HG03354 (cell line): ENCODE data around the gene GRIK5.

Experiments
- ATAC-seq: cut with Tn5 transposase; IDR thresholded peaks from one replicate; pipeline ENCODE4 v1.9.1; 2021; ENCODE audit warnings: mild to moderate bottlenecking; ENCODE audit not compliant: unreplicated experiment, poor library complexity, severe bottlenecking

The GRIK5 gene

DNA sequence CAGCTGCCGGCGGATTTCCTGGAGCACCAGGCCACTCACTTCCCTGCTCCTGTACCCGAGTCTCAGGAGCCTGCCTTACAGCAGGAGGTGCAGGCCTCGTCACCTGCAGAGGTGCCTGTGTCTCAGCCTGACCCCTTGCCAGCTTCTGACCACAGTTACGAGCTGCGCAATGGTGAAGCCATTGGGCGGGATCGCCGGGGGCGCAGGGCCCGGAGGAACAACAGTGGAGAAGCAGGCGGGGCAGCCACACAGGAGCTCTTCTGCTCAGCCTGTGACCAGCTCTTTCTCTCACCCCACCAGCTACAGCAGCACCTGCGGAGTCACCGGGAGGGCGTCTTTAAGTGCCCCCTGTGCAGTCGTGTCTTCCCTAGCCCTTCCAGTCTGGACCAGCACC is 9.3 kb upstream of the GRIK5 start:
- ATAC-seq: no peak

DNA sequence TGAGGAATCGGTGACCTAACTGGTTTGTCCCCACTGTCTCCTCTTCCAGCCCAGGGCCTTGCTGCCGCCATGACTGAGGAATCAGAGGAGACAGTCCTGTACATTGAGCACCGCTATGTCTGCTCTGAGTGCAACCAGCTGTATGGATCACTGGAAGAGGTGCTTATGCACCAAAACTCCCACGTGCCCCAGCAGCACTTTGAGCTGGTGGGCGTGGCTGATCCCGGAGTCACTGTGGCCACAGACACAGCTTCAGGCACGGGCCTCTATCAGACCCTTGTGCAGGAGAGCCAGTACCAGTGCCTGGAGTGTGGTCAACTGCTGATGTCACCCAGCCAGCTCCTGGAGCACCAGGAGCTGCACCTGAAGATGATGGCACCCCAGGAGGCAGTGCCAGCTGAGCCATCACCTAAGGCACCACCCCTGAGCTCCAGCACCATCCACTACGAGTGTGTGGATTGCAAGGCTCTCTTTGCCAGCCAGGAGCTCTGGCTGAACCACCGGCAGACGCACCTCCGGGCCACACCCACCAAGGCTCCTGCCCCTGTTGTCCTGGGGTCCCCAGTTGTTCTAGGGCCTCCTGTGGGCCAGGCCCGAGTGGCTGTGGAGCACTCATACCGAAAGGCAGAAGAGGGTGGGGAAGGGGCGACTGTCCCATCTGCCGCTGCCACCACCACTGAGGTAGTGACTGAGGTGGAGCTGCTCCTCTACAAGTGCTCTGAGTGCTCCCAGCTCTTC is 8.7 kb upstream of the GRIK5 start:
- ATAC-seq: no peak

DNA sequence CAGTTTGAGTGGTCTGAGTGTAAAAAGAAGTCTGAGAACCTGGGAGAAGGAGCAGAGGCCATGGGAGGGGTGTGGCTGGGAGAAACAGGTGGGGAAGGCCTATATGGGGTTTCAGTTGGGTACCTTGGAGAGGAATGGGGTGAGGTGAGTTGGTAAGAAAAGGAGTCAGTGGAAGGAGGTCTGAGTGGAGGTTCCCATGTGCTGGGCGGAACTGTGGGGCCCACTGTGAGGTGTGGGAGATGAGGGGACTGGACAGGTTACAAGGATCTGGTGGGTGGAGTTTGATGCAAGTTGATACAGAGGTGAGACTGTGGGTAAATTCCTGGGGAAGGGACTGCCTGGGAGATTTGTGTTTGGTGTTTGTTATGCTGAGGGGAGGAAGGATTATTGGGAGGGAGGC is 8.1 kb upstream of the GRIK5 start:
- no peak for ATAC-seq

DNA sequence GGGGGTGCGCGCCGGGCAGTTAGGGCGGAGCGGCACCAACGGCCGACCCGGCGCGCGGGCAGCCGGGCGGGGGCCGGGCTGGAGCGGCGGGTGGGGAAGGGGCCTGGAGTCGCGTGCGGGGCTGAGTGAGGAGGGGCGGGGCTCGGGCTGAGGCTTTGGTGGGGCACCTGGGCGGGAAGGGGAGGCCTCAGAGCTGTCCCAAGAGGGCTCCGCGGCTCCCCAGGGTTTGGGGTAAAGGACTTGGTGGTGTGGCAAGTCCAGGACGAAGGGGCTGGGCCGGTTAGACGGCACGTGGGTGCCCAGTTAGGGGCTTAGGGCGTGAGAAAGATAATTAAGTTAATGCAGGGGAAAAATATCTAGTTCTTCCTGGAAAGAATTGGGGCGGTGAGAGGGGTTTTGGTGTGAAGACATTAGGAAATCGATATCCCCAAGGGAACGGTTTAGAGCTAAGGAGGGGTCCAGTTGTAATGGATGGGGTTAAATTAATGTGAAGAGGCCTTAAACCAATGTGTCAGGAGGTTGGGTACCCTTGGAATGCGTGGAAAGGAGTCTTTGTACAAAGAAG is 6.5 kb upstream of the GRIK5 start:
- ATAC-seq: no peak

DNA sequence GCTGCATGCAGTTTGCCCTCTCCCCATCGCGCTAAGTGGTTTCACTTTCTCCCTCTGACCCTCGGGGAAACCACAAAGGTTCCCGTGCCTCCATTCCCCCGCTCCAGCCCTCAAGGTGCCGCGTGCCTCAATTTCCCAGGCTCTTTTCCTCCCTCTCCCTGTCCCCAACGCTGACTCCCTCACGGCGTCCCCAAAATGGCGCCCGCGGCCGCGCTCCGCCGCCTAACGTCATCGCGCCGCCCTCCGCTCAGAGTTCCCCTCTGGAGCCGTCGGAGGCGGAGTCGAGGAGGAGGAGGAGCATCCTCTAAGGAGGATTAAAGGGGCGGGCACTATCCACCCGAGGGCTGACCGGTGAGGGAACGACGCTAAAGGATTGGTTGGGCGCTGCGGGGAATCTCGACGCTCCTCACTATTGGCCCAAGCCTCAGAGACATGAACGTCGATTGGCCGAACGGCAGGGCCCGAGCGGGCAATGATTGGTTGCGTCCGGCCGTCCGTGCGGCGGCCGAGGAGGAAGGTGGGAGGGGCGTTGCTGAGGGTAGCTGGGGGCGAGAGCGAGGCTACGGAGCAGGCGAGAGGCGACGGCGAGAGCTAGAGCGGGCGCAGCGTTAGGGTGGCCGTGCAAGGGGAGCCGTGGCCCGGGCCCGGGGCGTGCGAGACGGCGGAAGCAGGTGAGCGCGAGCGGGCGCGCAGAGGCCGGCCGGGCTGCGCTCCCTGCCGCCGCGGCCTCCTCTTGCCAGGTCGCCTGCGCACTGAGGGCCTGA is 5.8 kb upstream of the GRIK5 start, which contains the start of gene ZNF574:
Gene ZNF574 (plus strand): TSS at position 551 of the 764 bp plus-strand sequence. CDS start 2,441 bp downstream, outside the sequence.
- peak; percentile 93 for ATAC-seq

DNA sequence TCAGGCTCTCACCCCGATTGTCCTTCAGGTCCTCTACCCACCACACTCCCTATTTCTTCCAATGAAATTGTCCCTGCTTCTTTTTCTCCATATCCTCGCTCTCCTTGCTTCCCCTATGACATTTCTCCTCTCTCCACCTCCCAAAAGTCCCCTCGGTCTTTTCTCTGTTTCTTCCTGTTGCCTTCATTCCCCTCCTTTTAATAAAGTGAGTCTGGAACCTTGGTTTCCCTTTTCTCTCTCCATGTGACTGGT is 5.3 kb upstream of the GRIK5 start:
- ATAC-seq: no peak

DNA sequence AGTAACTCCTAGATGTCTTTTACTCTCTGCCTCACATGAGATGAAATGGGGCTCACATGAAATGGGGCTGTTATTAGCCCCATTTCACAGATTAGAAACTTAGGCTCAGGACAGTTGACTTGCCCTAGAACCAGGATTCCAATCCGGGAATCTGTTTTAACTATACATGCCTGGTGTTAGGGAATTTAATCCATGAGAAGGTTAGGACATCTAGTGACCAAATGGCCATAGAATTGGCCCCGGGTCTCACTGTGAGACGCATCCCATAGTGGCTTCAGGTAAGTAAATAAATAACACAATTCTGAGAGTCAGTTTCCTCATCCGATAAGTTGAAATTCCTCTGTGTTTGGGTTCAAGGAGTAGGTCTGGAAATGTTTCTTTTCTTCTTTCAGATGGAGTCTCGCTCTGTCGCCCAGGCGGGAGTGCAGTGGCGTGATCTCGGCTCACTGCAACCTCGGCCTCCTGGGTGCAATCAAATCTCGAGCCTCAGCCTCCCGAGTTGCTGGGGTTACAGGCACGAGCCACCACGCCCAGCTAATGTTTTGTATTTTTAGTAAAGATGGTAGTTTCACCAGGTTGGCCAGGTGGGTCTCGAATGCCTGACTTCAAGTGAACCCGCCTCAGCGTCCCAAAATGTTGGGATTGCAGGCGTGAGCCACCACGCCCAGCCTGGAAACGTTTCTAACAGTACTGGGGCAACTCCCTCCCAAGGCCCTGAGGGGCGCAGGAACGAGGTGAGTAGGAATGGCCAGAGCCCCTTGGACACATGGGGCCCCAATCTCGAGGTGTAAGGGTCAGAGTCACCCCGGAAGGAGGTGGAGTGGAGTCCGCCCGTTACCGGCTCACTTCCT is 4.7 kb upstream of the GRIK5 start:
- no peak for ATAC-seq

DNA sequence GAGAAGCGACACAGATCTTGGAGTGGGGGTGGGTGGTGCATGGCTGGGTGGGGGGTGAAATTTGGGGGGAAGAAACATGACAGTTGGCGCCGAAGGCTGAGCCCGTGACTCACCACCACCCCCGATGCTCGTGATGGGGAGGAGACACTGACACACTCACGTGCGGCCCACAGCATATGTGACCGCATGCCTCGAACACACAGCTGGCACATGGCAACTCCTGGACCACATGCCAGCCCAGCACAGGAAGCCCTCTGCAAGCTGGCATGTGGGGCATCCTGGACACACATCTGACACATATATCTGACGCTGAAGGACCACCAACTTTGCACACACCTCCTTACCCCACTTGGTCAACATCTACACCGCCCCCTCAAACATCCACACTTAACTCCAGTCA is 1.2 kb upstream of the GRIK5 start:
- ATAC-seq: no peak

DNA sequence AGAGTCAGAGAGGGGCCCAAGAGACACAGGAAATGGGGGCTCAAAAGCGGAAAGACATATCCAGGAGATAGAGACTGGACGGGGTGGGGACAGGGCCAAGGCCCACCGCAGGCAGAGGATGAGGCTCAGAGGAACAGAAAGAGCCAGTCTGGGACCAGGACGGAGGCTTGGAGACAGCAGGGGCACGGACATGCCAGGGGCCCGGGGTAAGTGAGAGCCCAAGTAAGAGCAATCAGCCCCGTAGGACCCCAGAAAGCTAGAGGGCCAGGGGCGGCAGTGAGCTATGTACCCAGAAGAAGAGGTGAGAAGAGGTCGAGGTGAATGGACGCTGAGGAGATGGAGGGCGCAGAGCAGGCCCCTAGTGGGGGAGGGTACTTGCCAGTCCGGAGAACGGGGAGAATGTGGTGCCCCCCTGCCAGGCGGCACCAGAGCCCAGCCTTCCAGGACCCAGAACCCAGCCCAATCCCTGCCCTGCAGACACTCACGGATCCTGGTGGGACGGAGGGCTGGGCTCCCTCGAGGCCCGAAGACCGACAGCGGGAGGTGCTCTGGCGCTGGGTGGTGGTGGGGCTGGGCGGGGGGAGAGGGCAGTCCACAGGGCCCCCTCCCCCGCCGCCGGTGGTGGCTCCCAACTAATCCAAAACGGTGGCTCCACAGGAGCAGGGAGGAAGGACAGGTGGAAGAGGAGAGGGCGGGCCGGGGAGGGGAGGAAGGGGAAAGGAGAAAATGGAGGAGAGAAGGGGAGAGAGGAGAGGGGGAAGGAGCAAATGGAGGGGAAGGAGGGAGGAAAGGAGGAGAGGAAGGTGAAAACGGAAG is 1.0 kb downstream of the GRIK5 start:
- no peak for ATAC-seq

DNA sequence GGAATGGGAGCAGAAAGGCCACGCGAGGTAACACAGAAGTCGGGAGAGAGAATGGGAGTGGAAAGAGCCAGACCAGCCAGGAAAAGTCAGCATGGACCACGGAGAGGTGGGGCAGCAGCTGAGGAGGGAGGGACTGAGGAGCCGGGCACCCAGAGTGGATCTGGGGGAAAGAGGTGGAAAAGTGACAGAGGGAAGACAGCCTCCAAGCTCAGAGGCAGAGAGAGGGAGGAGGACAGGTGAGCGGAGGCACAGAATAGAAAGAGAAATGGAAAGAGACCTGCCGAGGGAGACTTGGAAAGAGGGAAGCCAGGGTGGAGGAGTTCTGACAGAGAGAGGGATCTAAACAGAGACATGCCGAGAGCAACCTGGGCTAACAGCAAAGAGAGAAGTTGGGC is 1.6 kb downstream of the GRIK5 start:
- ATAC-seq: no peak

DNA sequence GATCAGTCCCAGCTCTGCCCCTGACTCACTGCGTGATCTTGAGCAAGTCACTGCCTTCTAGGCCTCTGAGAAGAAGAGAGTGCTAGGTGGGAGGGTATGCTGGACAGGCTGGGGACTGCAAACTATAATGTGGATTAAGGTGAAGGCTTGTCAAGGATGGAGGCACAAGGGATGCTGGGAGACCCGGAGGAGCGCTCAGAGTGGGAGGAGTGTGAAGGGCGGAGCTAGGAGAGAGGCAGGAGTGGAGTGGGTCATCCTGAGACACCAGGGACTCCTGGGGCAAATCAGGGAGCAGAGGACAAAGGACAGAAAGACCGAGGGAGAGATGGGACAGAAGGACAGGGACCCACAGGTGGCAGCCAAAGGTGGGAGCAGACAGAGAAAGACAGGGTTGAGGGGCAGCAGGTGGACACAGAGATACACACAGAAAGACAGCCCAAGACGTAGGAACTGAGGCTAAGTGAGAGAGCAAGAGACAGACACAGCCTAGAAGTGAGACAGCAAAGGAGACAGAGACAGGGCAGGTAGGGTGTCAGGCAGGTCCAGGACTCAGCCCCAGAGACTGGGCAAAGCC is 2.6 kb downstream of the GRIK5 start:
- ATAC-seq: no peak

DNA sequence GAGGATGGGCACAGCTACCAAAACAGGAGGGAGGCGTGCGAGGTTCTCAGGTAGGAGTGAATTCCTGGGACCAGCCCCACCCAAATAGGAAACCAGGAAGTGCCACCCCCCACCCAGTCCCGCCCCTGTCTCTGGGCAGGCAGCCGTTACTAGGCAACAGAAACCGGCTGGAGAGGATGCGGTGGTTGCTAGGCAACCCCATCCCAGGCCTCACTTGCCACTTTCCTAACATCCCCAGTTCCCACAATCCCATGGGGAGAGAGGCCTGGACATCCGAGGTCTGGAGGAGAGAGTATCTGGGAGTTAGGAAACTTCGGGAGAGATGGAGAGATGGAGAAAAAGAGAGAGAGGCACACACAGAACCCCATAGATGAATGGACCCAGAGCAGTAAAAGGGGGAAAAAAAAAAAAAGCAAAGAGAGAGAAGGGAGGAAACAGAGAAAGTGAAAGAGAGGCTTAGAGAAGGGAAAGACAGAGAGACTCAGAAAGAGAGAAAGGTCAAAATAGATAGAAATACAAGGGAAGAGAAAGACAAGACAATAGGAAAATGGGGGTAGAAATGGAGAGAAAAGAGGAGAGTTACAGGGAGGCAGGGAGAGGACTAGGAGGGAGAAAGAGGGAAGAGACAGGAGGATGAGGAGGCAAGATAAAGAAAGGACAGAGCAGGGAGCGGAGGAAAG is 3.8 kb downstream of the GRIK5 start:
- no peak for ATAC-seq

DNA sequence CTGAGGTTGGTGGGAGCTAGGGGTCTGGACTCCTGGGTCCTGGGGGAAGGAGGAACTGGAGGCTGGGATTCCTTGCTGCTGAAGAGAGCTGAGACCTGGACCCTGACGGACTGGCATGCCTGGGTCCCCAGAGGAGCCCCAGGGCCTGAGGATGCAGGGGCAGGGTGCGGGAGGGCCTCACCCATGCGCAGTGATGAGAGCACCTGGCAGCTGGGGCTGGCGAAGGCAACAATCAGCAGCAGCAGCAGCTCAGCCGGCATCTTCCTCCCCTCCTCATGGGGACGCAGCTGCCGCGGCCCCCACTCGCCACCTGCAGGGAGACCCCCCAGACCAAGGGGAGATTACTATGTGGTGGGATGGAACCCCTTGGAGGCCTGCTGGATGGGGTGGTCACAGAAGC is 4.5 kb downstream of the GRIK5 start:
- no peak for ATAC-seq

DNA sequence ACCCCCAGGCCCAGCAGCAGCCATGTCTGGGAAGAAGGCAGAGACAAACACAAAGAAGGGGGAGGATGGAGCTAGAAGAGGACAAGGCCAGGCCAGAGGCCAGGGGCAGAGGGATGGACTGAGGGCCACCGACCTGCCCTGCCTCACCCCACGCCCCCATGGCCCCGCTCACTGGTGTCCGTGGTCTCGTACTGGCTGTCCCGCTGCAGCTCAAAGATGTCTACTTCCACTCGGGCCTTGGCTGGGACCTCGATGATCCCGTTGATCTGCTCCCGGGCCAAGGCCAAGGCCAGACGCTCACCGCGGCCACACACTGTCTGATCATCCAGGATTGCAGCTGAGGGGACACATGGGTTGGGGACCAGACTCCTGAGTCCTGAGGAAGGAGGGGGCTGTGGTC is 5.0 kb downstream of the GRIK5 start:
- ATAC-seq: no peak

DNA sequence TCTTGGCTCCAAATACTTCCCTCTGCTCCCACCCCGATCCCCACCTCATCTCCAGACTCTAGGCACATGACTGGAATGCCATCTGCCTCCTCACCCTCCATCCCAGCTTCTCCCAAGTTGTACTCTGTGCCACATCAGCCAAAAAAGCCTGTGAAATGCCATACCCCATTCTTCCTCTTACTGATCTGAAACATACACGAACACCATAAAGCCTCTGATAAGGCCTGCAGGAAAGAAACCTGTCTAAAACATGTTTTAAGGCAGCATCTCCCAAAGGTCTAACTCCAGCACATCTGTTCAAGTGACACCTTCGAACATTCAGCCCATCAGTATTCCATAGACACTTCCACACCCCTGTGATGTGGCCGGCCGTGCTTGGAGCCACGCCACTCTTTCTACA is 5.6 kb downstream of the GRIK5 start:
- ATAC-seq: no peak

DNA sequence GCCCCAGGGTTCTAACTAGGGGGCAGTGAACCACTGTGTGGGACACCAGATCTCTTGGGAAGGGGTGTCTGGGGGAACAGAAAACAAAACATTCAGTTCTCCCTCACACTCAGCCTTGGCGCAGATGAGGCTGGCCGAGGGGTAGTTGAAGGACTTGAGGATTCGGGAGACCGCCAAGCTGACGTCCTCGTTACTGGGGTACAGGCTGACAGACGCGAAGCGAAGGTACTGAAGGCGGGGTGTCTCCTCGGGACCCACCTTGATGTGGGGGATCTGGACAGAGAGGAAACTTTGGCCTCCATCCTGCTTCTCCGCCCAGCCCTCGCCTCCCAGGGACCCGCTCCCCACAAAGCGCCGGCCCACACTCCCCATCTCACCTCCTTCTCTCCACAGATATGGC is 7.6 kb downstream of the GRIK5 start:
- no peak for ATAC-seq

DNA sequence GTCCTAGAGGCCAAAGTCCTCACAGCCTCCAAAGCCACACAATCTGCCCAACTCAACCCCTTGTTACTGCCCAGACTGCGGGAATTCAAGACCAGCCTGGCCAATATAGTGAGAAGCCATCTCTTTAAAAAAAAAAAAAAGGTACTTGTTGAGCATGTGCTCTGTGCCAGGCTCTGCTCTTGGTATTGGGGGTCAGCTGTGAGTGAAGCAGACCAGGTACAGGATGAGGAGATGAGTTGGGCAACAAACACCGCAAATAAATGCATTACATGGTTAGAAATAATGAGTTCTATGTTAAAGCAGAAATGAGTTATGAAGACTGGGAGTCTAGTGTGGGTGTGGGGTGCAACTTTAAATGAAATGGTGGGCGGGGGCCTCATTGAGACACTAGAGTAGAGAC is 9.9 kb downstream of the GRIK5 start:
- no peak for ATAC-seq

DNA sequence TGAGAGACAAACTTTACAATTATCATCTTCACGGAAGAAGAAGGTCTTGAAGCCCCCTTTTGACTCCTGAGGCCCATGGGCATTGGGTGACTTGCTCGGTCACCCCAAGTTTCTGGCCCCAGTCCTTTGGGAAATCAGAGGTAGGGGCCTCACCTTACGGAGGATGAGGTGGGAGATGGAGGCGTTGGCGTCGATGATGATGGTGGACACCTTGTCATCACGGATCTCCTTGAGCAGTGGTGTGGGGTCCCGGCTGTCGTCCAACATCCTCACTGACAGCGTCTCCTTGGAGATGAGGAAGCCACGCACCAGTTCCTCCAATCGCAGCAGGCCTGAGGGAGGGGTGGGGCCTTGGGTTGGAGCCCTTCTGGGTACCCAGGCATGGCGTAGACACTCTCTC is 10.8 kb downstream of the GRIK5 start:
- ATAC-seq: no peak

DNA sequence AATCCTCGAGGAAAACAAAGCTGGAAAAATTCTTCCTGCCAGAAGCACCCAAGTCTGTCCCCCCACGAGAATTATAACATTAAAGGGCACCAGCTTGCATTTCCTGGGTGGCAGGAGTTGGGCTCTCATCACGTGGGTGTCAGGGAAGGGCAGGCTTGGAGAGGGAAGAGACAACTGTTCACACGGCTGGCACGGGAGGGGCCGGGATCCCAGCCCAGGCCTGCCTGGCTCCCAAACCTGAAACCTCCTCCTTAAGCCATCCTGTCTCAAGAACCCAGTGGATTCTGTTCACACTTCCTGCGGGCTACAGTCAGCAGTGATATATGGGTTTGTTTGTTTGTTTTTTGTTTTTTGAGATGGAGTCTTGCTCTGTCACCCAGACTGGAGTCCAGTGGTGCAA is 12.2 kb downstream of the GRIK5 start:
- ATAC-seq: no peak
